ENCODE results near the gene SPANXC.
"Not testable (repeated sequence)": the region's sequence is repeated elsewhere in the genome, so short reads cannot be mapped to it uniquely, and the experiment has no call there.

Gene SPANXC

DNA sequence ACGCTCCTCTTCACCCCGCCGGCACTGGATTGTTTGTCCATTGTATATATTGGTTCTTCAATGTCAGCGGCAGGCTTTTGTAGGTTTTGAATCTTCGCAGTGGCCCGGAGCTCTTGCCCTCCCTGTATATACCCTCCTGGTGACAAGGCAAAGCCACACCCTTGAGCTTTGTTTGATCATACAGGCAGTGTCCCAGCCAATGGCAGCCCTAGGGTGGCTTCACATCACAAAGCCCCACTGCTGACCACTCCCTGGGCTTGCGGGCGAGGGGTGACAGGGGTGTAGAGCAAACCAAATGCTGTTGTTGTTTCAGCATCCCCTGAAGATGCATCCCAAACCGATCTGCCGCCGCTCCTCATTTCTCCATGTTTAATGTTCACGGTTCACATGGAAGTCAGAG is at the start of gene SPANXC:
Gene SPANXC (minus strand): TSS at position 101 of the 400 bp plus-strand sequence. CDS start 60 bp downstream, at position 41.
- H3K9me3 ChIP-seq (ENCODE audit: control insufficient read depth, low read depth, low read length); H3K36me3 ChIP-seq (ENCODE audit: control insufficient read depth, low read depth, low read length); H3K27ac ChIP-seq (ENCODE audit: low read length); H3K27me3 ChIP-seq (ENCODE audit: control insufficient read depth, insufficient read depth, low read length); H3K4me3 ChIP-seq (ENCODE audit: low read length); H3K4me1 ChIP-seq (ENCODE audit: control insufficient read depth, low read depth, low read length); H3K9ac ChIP-seq (ENCODE audit: low read length): not testable (repeated sequence)

DNA sequence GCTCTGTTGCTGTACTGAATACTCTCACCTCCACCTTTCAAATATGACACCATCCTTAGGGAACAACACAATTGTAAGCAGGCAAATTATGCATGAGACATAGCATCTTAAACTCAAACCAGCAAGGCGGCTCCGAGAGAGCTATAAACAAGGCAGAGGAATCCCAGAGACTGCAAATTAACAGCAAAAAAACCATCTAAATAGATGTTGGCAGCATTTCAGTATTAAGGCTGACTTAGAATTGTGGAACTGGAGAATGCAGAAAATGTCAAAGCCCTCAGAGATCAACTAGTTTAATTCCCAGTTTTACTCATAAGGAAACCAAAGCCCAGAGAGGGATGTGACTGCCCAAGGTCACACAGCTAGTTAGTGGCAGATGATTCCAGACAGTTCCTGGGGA is 37.2 kb upstream of the SPANXC start:
- Histone ChIP-seq H3K36me3 (ENCODE audit: control insufficient read depth, low read depth, low read length) (no peaks in the 10 kb centered on the region), H3K27me3 (ENCODE audit: control insufficient read depth, insufficient read depth, low read length) (no peaks in the 10 kb centered on the region), H3K9ac (ENCODE audit: low read length) (no peak overlapping the region), H3K27ac (ENCODE audit: low read length) (no peak overlapping the region), H3K9me3 (ENCODE audit: control insufficient read depth, low read depth, low read length) (peaks cover 15% of the 10 kb centered on the region), H3K4me1 (ENCODE audit: control insufficient read depth, low read depth, low read length) (no peaks in the 10 kb centered on the region), H3K4me3 (ENCODE audit: low read length) (no peak overlapping the region)

GRCh38 chrX:141278306-141278705 is 36.0 kb upstream of the SPANXC start:
- Histone ChIP-seq H3K9ac (ENCODE audit: low read length) (no peak overlapping the region), H3K4me1 (ENCODE audit: control insufficient read depth, low read depth, low read length) (no peaks in the 10 kb centered on the region), H3K27ac (ENCODE audit: low read length) (no peak overlapping the region), H3K4me3 (ENCODE audit: low read length) (no peak overlapping the region), H3K27me3 (ENCODE audit: control insufficient read depth, insufficient read depth, low read length) (no peaks in the 10 kb centered on the region), H3K9me3 (ENCODE audit: control insufficient read depth, low read depth, low read length) (peaks cover 15% of the 10 kb centered on the region), H3K36me3 (ENCODE audit: control insufficient read depth, low read depth, low read length) (no peaks in the 10 kb centered on the region)

DNA sequence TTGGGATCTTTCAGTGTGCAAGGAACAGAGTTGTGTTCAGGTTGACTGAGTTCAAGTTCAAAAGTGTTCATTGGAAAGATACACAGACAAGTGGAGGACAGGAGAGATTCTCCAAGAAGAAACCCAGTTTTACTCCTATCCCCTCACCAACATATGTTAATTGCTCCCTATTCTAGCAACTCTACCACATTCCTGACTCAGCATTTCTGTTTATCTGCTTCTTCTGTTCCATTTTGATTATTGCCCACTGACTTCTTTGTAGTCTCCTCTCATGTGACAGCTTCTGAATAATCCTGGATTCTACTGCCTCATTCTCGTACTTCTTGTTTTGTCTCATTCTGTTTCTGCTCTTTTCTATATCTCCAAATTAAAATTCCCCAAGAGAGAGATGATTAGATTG is 15.8 kb upstream of the SPANXC start:
- no peak overlapping the region for H3K9ac ChIP-seq (ENCODE audit: low read length)
- H3K27ac ChIP-seq (ENCODE audit: low read length), result no peak overlapping the region
- no peaks in the 10 kb centered on the region for H3K4me1 ChIP-seq (ENCODE audit: control insufficient read depth, low read depth, low read length)
- H3K36me3 ChIP-seq (ENCODE audit: control insufficient read depth, low read depth, low read length), result no peaks in the 10 kb centered on the region
- no peak overlapping the region for H3K4me3 ChIP-seq (ENCODE audit: low read length)
- H3K9me3 ChIP-seq (ENCODE audit: control insufficient read depth, low read depth, low read length), result peaks cover 19% of the 10 kb centered on the region
- H3K27me3 ChIP-seq (ENCODE audit: control insufficient read depth, insufficient read depth, low read length), result no peaks in the 10 kb centered on the region

GRCh38 chrX:141221611-141222010 is 20.7 kb downstream of the SPANXC start:
- Histone ChIP-seq H3K4me1 (ENCODE audit: control insufficient read depth, low read depth, low read length) (no peaks in the 10 kb centered on the region), H3K27me3 (ENCODE audit: control insufficient read depth, insufficient read depth, low read length) (no peaks in the 10 kb centered on the region), H3K36me3 (ENCODE audit: control insufficient read depth, low read depth, low read length) (no peaks in the 10 kb centered on the region), H3K9ac (ENCODE audit: low read length) (no peak overlapping the region), H3K9me3 (ENCODE audit: control insufficient read depth, low read depth, low read length) (peaks cover 15% of the 10 kb centered on the region), H3K4me3 (ENCODE audit: low read length) (no peak overlapping the region), H3K27ac (ENCODE audit: low read length) (no peak overlapping the region)

DNA sequence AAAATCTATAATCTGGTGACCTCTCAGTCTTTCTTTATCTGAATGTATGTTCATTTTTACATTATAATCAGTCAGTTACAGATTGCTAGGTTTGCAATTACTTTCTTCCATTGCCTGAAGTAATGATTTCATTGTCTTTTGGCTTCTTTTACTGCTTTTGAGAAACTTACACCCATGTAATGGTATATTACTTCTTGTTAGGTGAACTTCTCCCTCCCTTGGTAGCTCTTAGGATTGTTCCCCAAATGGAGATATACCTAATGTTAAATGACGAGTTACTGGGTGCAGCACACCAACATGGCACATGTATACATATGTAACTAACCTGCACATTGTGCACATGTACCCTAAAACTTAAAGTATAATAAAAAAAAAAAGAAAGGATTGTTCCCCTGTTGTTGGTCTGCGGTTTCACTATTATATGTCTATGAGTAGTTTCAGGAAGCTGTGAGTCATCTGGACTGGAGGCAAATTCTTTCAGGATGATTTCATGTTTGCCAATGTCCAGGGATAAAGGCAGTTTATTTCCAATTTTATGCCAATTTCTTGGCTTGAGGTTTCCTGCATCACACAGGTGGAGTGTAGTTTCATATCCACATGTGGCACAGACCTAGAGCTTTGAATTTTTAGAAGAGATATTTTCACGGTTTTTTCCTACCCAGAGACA is 21.8 kb downstream of the SPANXC start:
- Histone ChIP-seq H3K27me3 (ENCODE audit: control insufficient read depth, insufficient read depth, low read length) (no peaks in the 10 kb centered on the region), H3K27ac (ENCODE audit: low read length) (no peak overlapping the region), H3K36me3 (ENCODE audit: control insufficient read depth, low read depth, low read length) (no peaks in the 10 kb centered on the region), H3K9me3 (ENCODE audit: control insufficient read depth, low read depth, low read length) (peaks cover 13% of the 10 kb centered on the region), H3K4me3 (ENCODE audit: low read length) (no peak overlapping the region), H3K9ac (ENCODE audit: low read length) (no peak overlapping the region), H3K4me1 (ENCODE audit: control insufficient read depth, low read depth, low read length) (no peaks in the 10 kb centered on the region)

- Histone ChIP-seq H3K27me3 (ENCODE audit: control insufficient read depth, insufficient read depth, low read length) (no peaks in the 10 kb centered on the region), H3K36me3 (ENCODE audit: control insufficient read depth, low read depth, low read length) (no peaks in the 10 kb centered on the region)
Observed at GRCh38 chrX:141214196-141214595, 28.1 kb downstream of the SPANXC start.

GRCh38 chrX:141201962-141202361 is 40.4 kb downstream of the SPANXC start:
- Histone ChIP-seq H3K36me3 (ENCODE audit: control insufficient read depth, low read depth, low read length) (no peaks in the 10 kb centered on the region), H3K9ac (ENCODE audit: low read length) (no peak overlapping the region), H3K27me3 (ENCODE audit: control insufficient read depth, insufficient read depth, low read length) (no peaks in the 10 kb centered on the region), H3K27ac (ENCODE audit: low read length) (no peak overlapping the region), H3K9me3 (ENCODE audit: control insufficient read depth, low read depth, low read length) (peaks cover 6% of the 10 kb centered on the region), H3K4me3 (ENCODE audit: low read length) (no peak overlapping the region), H3K4me1 (ENCODE audit: control insufficient read depth, low read depth, low read length) (no peaks in the 10 kb centered on the region)

More at GRCh38 chrX:141214196-141214595, 28.1 kb downstream of the SPANXC start:
- Histone ChIP-seq H3K9me3 (ENCODE audit: control insufficient read depth, low read depth, low read length) (peaks cover 9% of the 10 kb centered on the region), H3K27ac (ENCODE audit: low read length) (no peak overlapping the region), H3K9ac (ENCODE audit: low read length) (no peak overlapping the region), H3K4me1 (ENCODE audit: control insufficient read depth, low read depth, low read length) (no peaks in the 10 kb centered on the region), H3K4me3 (ENCODE audit: low read length) (no peak overlapping the region)
